GM12878 (cell line): ENCODE data around the gene HEPHL1. TPM values are rescaled to one million over a fixed set of nuclear protein-coding genes. Genes with fewer than 3 reads are reported as not detected.

Experiments used
- ATAC-seq: fragments of 200-7000 bp; cut with Tn5 transposase; 3 replicates; pipeline ENCODE4 v1.9.1; 2020; ENCODE audit warnings: mild to moderate bottlenecking, moderate library complexity
- BruUV-seq: library from RNA; stranded (reverse); fragments of 400-500 nt; replicated peaks from 2 replicates; lab custom pipeline; 2021; lab: Mats Ljungman, UMichigan
- CTCF ChIA-PET: fragments of 300-600 bp; sonication (Branson Sonifier 250); formaldehyde crosslinking; extraction: SDS; loops from one replicate; lab custom pipeline; 2021; ENCODE audit warnings: inconsistent platforms; lab: Yijun Ruan, JAX
- POLR2A ChIA-PET: fragments of 350-600 bp; formaldehyde crosslinking; extraction: SDS; loops from one replicate; lab custom pipeline; 2021; ENCODE audit warnings: inconsistent platforms; lab: Charles Lee
- RAD21 ChIA-PET: fragments of 300-600 bp; sonication (Branson Sonifier 250); formaldehyde crosslinking; loops from one replicate; lab custom pipeline; 2023; ENCODE audit warnings: antibody characterized with exemption; ENCODE audit not compliant: unreplicated experiment; lab: Charles Lee
- SMC1A ChIA-PET: fragments of 300-600 bp; sonication (Branson Sonifier 250); formaldehyde crosslinking; loops from one replicate; lab custom pipeline; 2023; ENCODE audit not compliant: unreplicated experiment, uncharacterized antibody; lab: Charles Lee
- DNase-seq: peaks from one replicate; pipeline ENCODE4 v3.0.0-alpha.2; 2011; ENCODE audit warnings: low read depth, low spot score
- FAIRE-seq: peaks from 3 replicates; lab custom pipeline; 2011; peaks lifted over from hg19 to GRCh38; lab: Jason Lieb, UNC
- H2AFZ ChIP-seq: 2 replicates; pipeline ENCODE4 v1.6.0; 2011; ENCODE audit warnings: low read depth, low read length, control low read depth; ENCODE audit not compliant: control insufficient read depth
- H3K27ac ChIP-seq: 2 replicates; pipeline ENCODE4 v1.5.1; 2011; ENCODE audit warnings: control low read depth; ENCODE audit not compliant: control insufficient read depth, insufficient read depth
- H3K27me3 ChIP-seq, 2 experiments: replicated peaks in 1 of 2; 2 replicates each; pipeline versions ENCODE4 v1.6.0 to v1.6.1; 2011; ENCODE audit warnings: low read length in 1 of 2; ENCODE audit not compliant: control insufficient read depth in 2 of 2, insufficient read depth in 2 of 2
- H3K36me3 ChIP-seq, 2 experiments: 2 replicates each; pipeline ENCODE4 v1.5.1; 2011; ENCODE audit warnings: low read length in 1 of 2; ENCODE audit not compliant: control insufficient read depth in 2 of 2, insufficient read depth in 2 of 2
- H3K4me1 ChIP-seq: 2 replicates; pipeline ENCODE4 v1.6.1; 2011; ENCODE audit warnings: mild to moderate bottlenecking, low read length, moderate library complexity, mixed read lengths; ENCODE audit not compliant: control insufficient read depth, insufficient read depth
- H3K4me2 ChIP-seq: 2 replicates; pipeline ENCODE4 v1.6.0; 2011; ENCODE audit warnings: control low read depth; ENCODE audit not compliant: control insufficient read depth, insufficient read depth
- H3K4me3 ChIP-seq: fragments of 200-600 bp; sonication (generic); 2 replicates; pipeline ENCODE4 v1.5.1; 2016
- H3K79me2 ChIP-seq: 2 replicates; pipeline ENCODE4 v1.6.0; 2011; ENCODE audit warnings: low read length; ENCODE audit not compliant: control insufficient read depth, insufficient read depth
- H3K9ac ChIP-seq: 2 replicates; pipeline ENCODE4 v1.8.0; 2011; ENCODE audit warnings: low read length, control low read depth, mixed read lengths; ENCODE audit not compliant: control insufficient read depth, insufficient read depth
- H3K9me3 ChIP-seq: replicated peaks from 3 replicates; pipeline ENCODE4 v1.5.1; 2011; ENCODE audit warnings: mild to moderate bottlenecking, low read length; ENCODE audit not compliant: control insufficient read depth, insufficient read depth
- H4K20me1 ChIP-seq: 2 replicates; pipeline ENCODE4 v1.6.0; 2011; ENCODE audit not compliant: control insufficient read depth, insufficient read depth
- ASH2L ChIP-seq: fragments of 300-600, 200-600 bp; sonication (generic); IDR thresholded peaks from 2 replicates; pipeline ENCODE4 v1.6.1; 2017; ENCODE audit warnings: low read depth, mild to moderate bottlenecking, borderline replicate concordance
- BHLHE40 ChIP-seq, 2 experiments: fragments of 450-650 bp in 1 of 2; IDR thresholded peaks; 2 replicates each; pipeline ENCODE4 v1.6.1; 2011 to 2017; ENCODE audit warnings: low read depth in 2 of 2, borderline replicate concordance in 1 of 2, improper control_type of control experiment in 1 of 2, low read length in 1 of 2, mild to moderate bottlenecking in 1 of 2
- CHD2 ChIP-seq: IDR thresholded peaks from 2 replicates; pipeline ENCODE4 v1.6.1; 2011; ENCODE audit warnings: low read depth, low read length, improper control_type of control experiment, borderline replicate concordance
- FOS ChIP-seq: IDR thresholded peaks from 3 replicates; pipeline ENCODE4 v1.6.1; 2011; ENCODE audit warnings: borderline replicate concordance; ENCODE audit not compliant: insufficient read length; ENCODE audit errors: extremely low read depth
- GABPA ChIP-seq: IDR thresholded peaks from 2 replicates; pipeline ENCODE4 v1.6.1; 2014; ENCODE audit warnings: antibody characterized with exemption, low read depth, mild to moderate bottlenecking, inconsistent platforms
- HDAC2 ChIP-seq: fragments of 200-600 bp; sonication (generic); IDR thresholded peaks from 2 replicates; pipeline ENCODE4 v1.6.1; 2017
- HDGF ChIP-seq: fragments of 450-650 bp; IDR thresholded peaks from 2 replicates; pipeline ENCODE4 v1.6.1; 2016; ENCODE audit warnings: antibody characterized with exemption
- MEF2B ChIP-seq: fragments of 450-650 bp; IDR thresholded peaks from 2 replicates; pipeline ENCODE4 v1.6.1; 2018; ENCODE audit warnings: mild to moderate bottlenecking, moderate library complexity; ENCODE audit not compliant: partially characterized antibody, poor library complexity, severe bottlenecking
- MTA2 ChIP-seq: fragments of 450-650 bp; IDR thresholded peaks from 2 replicates; pipeline ENCODE4 v1.6.1; 2016; ENCODE audit warnings: low read depth, mild to moderate bottlenecking, moderate library complexity
- NFIC ChIP-seq: IDR thresholded peaks from 2 replicates; pipeline ENCODE4 v1.6.1; 2012; ENCODE audit warnings: low read depth, mild to moderate bottlenecking, inconsistent platforms, low read length, moderate library complexity
- NR2F1 ChIP-seq: fragments of 450-650 bp; conservative IDR thresholded peaks from 2 replicates; pipeline ENCODE4 v1.6.1; 2017; ENCODE audit warnings: mild to moderate bottlenecking
- RCOR1 ChIP-seq: conservative IDR thresholded peaks from 2 replicates; pipeline ENCODE4 v1.6.1; 2012; ENCODE audit warnings: low read depth, low read length, improper control_type of control experiment
- SMC3 ChIP-seq: IDR thresholded peaks from 2 replicates; pipeline ENCODE4 v1.6.1; 2011; ENCODE audit warnings: low read length, improper control_type of control experiment, borderline replicate concordance
- WGBS: methylation state at CpG from one replicate; pipeline ENCODE4 v1.1.6; 2016; ENCODE audit warnings: low lambda C conversion rate; ENCODE audit not compliant: insufficient replicate concordance, insufficient coverage; ENCODE audit errors: missing lambda C conversion rate; 5-methylcytosine and 5-hydroxymethylcytosine counted together
- in situ Hi-C: fragments of 300-500 bp; cut with MboI; formaldehyde crosslinking; loops from 9 replicates; pipeline ENCODE4 v1.14.3; 2018; ENCODE audit warnings: mixed read lengths
- intact Hi-C: fragments of 100-400 bp; cut with micrococcal nuclease; formaldehyde crosslinking; loops from one replicate; pipeline ENCODE4 v1.14.2; 2022; ENCODE audit not compliant: unreplicated experiment
- polyA plus RNA-seq, 11 experiments: library from polyadenylated mRNA; depleted of rRNA in 4 of 11; unstranded in 6 of 11; stranded (reverse) in 5 of 11; fragments of >200 nt; fragmentation: Nextera tagmentation in 4 of 11; fragmentation: Illumina TruSeq in 1 of 11; extraction: Ambion mirVana in 4 of 11; extraction: Trizol in 1 of 11; gene quantifications; 1 replicate in 1 of 11; 2 replicates in 10 of 11; pipeline versions ENCODE4 v1.2.1 to v1.2.3, GENCODE V29; 2011 to 2016; ENCODE audit warnings: inconsistent platforms in 2 of 11, missing spikeins in 2 of 11, low read depth in 1 of 11
- total RNA-seq, 4 experiments: library from RNA; depleted of rRNA in 3 of 4; stranded (reverse); fragments of >200 nt in 3 of 4; fragmentation: Illumina TruSeq in 1 of 4; extraction: Trizol in 1 of 4; gene quantifications; 2 replicates each; pipeline versions ENCODE4 v1.2.1 to v1.2.3, GENCODE V29; 2013 to 2021
- TF ChIP-seq, protein P1 (sequence below): fragments of 450-650 bp; IDR thresholded peaks from 2 replicates; pipeline ENCODE4 v1.6.1; 2017; ENCODE audit warnings: mild to moderate bottlenecking, moderate library complexity
- TF ChIP-seq, protein P2 (sequence below): fragments of 450-650 bp; IDR thresholded peaks from 2 replicates; pipeline ENCODE4 v1.6.1; 2016; ENCODE audit warnings: mild to moderate bottlenecking
- TF ChIP-seq, protein P3 (sequence below): IDR thresholded peaks from 2 replicates; pipeline ENCODE4 v1.6.1; 2012; ENCODE audit warnings: improper control_type of control experiment, low read depth, low read length; ENCODE audit not compliant: insufficient replicate concordance

The HEPHL1 gene
- total and polyA plus RNA-seq, 10 of the 15 experiments (the other 5 are each of a cell fraction or from before 2014, with no cell fraction given): 0.02 to 0.08 (median 0.05) TPM; not detected in 6

DNA sequence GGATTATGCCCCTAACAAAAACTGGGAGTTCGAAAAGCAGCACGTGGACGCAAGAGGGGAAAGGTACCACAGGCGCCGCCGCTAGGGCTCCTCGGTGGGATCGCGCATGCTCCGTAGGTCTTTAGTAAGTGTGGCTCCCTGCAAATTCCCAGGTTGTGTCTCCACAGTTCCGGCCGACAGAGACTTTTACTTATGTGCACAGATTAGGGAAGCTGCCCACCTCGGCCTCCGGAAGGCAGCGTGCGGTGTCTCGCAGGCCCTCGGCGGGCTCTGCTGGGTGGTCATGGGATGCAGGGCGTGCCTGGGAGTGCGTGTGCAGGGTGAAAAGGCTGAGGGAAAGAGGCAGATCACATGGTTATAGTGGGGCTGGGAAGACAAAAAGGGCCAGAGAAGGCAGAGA is 67.8 kb downstream of the HEPHL1 start:
- SMC1A ChIA-PET: no interaction called here
- Histone ChIP-seq H3K27me3 (no peaks in the 10 kb centered on the region; a peak in 1 of 4 replicates), H3K9ac (no peak overlapping the region), H3K4me3 (no peak overlapping the region), H3K4me2 (no peak overlapping the region), H3K4me1 (no peaks in the 10 kb centered on the region), H3K27ac (no peak overlapping the region), H3K36me3 (no peaks in the 10 kb centered on the region), H3K9me3 (no peaks in the 10 kb centered on the region), H4K20me1 (no peaks in the 10 kb centered on the region), H3K79me2 (no peaks in the 10 kb centered on the region), H2AFZ (no peak overlapping the region)
- intact Hi-C loops: no loop called here
- DNase-seq (no peak), ATAC-seq (no peak), FAIRE-seq (no peak)
- 76% methylated on average over 21 of the region's 21 CpGs for WGBS
- RAD21 ChIA-PET: no interaction called here
- no TSS peak for BruUV-seq
- in situ Hi-C loops: no loop called here
- CTCF ChIA-PET: no interaction called here
- POLR2A ChIA-PET: no interaction called here
- TF ChIP-seq, protein P1, sequence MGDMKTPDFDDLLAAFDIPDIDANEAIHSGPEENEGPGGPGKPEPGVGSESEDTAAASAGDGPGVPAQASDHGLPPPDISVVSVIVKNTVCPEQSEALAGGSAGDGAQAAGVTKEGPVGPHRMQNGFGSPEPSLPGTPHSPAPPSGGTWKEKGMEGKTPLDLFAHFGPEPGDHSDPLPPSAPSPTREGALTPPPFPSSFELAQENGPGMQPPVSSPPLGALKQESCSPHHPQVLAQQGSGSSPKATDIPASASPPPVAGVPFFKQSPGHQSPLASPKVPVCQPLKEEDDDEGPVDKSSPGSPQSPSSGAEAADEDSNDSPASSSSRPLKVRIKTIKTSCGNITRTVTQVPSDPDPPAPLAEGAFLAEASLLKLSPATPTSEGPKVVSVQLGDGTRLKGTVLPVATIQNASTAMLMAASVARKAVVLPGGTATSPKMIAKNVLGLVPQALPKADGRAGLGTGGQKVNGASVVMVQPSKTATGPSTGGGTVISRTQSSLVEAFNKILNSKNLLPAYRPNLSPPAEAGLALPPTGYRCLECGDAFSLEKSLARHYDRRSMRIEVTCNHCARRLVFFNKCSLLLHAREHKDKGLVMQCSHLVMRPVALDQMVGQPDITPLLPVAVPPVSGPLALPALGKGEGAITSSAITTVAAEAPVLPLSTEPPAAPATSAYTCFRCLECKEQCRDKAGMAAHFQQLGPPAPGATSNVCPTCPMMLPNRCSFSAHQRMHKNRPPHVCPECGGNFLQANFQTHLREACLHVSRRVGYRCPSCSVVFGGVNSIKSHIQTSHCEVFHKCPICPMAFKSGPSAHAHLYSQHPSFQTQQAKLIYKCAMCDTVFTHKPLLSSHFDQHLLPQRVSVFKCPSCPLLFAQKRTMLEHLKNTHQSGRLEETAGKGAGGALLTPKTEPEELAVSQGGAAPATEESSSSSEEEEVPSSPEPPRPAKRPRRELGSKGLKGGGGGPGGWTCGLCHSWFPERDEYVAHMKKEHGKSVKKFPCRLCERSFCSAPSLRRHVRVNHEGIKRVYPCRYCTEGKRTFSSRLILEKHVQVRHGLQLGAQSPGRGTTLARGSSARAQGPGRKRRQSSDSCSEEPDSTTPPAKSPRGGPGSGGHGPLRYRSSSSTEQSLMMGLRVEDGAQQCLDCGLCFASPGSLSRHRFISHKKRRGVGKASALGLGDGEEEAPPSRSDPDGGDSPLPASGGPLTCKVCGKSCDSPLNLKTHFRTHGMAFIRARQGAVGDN: no peak
- no peak for TF ChIP-seq HDGF
- no peak for TF ChIP-seq GABPA
- no peak for TF ChIP-seq FOS
- no peak for TF ChIP-seq ASH2L
- TF ChIP-seq, protein P2, sequence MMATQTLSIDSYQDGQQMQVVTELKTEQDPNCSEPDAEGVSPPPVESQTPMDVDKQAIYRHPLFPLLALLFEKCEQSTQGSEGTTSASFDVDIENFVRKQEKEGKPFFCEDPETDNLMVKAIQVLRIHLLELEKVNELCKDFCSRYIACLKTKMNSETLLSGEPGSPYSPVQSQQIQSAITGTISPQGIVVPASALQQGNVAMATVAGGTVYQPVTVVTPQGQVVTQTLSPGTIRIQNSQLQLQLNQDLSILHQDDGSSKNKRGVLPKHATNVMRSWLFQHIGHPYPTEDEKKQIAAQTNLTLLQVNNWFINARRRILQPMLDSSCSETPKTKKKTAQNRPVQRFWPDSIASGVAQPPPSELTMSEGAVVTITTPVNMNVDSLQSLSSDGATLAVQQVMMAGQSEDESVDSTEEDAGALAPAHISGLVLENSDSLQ: no peak
- no peak for TF ChIP-seq RCOR1
- TF ChIP-seq, protein P3, sequence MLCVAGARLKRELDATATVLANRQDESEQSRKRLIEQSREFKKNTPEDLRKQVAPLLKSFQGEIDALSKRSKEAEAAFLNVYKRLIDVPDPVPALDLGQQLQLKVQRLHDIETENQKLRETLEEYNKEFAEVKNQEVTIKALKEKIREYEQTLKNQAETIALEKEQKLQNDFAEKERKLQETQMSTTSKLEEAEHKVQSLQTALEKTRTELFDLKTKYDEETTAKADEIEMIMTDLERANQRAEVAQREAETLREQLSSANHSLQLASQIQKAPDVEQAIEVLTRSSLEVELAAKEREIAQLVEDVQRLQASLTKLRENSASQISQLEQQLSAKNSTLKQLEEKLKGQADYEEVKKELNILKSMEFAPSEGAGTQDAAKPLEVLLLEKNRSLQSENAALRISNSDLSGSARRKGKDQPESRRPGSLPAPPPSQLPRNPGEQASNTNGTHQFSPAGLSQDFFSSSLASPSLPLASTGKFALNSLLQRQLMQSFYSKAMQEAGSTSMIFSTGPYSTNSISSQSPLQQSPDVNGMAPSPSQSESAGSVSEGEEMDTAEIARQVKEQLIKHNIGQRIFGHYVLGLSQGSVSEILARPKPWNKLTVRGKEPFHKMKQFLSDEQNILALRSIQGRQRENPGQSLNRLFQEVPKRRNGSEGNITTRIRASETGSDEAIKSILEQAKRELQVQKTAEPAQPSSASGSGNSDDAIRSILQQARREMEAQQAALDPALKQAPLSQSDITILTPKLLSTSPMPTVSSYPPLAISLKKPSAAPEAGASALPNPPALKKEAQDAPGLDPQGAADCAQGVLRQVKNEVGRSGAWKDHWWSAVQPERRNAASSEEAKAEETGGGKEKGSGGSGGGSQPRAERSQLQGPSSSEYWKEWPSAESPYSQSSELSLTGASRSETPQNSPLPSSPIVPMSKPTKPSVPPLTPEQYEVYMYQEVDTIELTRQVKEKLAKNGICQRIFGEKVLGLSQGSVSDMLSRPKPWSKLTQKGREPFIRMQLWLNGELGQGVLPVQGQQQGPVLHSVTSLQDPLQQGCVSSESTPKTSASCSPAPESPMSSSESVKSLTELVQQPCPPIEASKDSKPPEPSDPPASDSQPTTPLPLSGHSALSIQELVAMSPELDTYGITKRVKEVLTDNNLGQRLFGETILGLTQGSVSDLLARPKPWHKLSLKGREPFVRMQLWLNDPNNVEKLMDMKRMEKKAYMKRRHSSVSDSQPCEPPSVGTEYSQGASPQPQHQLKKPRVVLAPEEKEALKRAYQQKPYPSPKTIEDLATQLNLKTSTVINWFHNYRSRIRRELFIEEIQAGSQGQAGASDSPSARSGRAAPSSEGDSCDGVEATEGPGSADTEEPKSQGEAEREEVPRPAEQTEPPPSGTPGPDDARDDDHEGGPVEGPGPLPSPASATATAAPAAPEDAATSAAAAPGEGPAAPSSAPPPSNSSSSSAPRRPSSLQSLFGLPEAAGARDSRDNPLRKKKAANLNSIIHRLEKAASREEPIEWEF: no peak
- TF ChIP-seq MEF2B: no peak
- no peak for TF ChIP-seq BHLHE40 (IDR thresholded peaks at IDR 0.05; ENCODE audit: borderline replicate concordance in 1 of 2, low read depth in 2 of 2, low read length in 1 of 2)
- TF ChIP-seq NR2F1: no peak
- TF ChIP-seq NFIC: no peak
- TF ChIP-seq MTA2: no peak
- TF ChIP-seq CHD2: no peak
- no peak for TF ChIP-seq HDAC2
- TF ChIP-seq SMC3: no peak
